Measurements from ENCODE around the gene TNNC2.
"Not testable (repeated sequence)": the region's sequence is repeated elsewhere in the genome, so short reads cannot be mapped to it uniquely, and the experiment has no call there.

TNNC2 gene

DNA sequence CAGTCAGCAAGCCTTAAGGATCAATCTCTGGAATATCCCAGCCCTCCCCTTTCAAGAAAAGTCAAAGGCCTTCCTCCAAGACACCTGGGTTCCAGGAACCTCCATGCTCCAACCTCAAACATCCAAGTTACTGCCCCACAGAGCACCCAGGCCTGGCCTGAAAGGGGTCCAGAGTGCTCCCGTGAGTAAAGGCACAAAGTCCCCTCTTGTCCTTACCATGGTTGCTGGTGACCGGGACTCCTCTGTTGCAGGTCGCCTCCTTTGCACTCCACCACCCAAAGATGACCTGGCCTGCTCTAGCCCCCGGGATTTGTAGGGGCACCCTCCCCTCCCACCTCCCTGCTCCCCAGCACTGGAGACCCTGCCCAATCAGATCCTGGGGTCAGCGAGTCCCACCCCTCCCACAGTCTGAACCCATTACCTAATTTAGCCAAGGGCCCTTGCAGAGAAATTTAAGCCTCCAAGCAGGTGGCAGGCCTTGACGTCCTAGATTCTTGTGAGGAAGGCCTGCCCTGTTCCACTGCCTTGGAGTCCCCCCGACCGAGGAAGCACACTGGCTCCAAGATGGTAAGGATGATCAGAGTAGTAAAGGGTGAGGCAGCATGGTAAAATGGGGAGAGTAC lies at the start of gene TNNC2:
TNNC2 (minus strand) TSS at position 283 of the 623 bp plus-strand sequence; CDS start at position 219, 64 bp downstream.
- no peak for DNase-seq (ENCODE audit: low read depth in 2 of 2, low spot score in 1 of 2)

DNA sequence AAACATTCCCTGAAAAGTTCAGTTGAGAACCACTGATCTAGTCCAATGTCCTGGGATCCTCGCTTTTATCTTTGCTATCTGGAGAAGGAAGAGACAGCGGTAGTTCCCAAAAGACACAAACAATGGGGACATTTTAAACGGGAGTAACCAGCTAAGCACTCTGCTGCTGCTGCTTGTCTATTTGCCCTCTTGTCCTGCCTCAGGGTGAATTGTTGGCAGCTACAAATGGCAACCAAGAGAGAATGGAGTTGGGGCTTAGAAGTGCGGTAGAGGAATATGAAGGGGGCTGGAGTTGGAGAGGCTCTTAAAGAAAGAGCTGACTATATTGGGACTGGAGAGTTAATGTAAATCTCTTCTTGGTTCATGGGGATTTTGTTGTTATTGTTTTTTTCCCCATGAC lies 47.5 kb upstream of the TNNC2 start:
- no peak for DNase-seq (ENCODE audit: low read depth in 2 of 2, low spot score in 1 of 2)

DNA sequence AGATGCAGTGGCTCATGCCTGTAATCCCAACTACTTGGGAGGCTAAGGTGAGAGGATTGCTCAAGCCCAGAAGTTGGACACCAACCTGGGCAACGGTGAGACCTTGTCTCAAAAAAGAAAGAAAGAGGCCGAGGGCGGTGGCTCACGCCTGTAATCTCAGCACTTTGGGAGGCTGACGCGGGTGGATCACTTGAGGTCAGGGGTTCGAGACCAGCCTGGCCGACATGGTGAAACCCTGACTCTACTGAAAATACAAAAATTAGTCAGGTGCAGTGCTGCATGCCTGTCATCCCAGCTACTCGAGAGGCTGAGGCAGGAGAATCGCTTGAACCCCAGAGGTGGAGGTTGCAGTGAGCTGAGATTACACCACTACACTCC lies 47.0 kb upstream of the TNNC2 start:
- DNase-seq (ENCODE audit: low read depth in 2 of 2, low spot score in 1 of 2): not testable (repeated sequence)

DNA sequence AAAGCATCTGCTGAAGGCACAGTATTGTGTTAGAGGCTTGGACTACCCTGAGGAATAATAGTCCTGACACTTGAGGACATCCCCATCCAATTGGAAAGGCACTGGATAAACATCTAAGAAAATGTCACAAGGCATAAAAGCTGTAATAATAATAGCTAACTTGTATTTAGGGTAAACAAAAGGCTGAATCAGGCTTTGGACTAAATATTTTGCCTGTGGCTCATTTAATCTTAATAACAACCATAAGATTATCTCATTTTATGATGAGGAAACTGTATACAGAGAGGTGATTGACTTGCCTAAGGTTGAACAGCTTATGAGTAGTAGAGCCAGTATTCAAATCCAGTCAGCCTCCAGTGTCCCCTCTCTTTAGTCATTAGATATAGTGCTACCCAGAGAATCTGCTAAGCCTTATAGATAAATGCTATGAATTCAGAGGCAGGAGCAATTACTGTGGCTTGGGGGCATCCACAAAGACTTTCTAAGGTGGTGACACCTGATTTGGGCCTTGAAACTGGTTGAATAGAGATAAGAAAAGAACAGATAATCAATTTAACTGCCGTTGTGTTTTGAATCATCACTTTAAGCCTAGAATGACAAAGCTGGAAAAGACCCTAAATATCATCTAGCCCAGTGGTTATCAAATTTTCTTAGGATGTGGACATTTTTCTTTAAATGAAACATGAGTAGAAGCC lies 46.4 kb upstream of the TNNC2 start:
- no peak for DNase-seq (ENCODE audit: low read depth in 2 of 2, low spot score in 1 of 2)

DNA sequence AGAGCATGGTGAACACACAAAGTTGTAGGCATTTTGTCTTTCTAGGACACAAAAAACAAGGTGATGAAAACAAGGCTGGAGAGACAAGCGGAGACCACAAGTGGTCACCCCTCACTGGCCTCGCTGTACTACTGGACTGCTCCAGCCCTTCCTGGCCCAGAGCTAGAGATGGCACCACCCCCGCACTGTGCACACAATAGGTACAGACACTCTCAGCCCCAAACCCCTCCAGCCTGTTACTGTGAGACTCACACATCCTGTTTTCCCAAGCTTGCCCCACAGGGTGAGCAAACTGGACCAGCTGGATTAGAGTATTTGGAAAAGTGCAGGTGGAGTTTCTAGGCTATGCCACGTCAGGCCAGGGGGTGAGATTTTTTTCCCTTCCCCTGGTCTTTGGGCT lies 45.5 kb upstream of the TNNC2 start:
- DNase-seq (ENCODE audit: low read depth in 2 of 2, low spot score in 1 of 2): no peak

DNA sequence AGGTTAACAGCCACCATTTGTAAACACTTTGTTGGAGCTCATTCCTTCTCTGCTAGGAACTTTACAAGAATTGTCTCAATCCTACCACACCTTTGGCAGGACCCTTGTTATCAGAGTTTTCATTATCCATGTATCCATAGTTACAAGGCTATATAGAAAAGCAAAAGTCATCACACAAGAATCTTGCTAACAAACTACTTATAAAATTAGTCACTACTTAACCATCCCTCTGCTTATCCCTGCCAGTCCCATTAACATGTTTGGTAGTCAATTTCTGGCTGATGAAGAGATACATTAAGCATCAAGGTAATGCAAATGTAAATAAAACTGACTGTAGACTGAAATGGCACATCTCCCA lies 40.7 kb upstream of the TNNC2 start:
- no peak for DNase-seq (ENCODE audit: low read depth in 2 of 2, low spot score in 1 of 2)

DNA sequence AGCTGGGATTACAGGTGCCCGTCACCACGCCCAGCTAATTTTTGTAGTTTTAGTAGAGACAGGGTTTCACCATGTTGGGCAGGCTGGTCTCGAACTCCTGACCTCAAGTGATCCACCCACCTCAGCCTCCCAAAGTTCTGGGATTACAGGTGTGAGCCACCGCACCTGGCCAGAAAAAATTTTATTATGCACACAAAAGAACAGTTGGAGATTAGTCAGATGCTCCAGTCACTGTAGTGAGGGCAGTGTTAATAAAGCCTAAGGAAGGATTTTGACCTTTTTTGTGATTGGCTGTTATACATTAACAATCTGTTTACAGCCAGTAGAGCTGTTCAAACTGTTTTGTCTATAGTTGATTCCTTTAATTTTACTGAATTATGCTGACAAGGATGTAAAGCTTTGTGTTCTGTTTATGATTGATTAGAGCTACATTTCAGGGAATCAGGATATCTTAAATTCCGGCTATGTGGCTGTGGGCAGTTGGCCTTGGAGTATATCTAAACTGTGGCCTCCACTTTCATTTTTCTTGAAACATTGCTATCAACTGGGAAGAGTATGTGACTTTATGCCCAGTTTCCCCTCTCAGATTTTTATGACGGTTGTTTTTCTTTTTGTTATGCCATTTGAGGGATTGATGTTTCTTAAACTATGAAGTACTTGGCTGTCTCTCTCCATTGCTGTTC lies 40.2 kb upstream of the TNNC2 start:
- no peak for DNase-seq (ENCODE audit: low read depth in 2 of 2, low spot score in 1 of 2)

DNA sequence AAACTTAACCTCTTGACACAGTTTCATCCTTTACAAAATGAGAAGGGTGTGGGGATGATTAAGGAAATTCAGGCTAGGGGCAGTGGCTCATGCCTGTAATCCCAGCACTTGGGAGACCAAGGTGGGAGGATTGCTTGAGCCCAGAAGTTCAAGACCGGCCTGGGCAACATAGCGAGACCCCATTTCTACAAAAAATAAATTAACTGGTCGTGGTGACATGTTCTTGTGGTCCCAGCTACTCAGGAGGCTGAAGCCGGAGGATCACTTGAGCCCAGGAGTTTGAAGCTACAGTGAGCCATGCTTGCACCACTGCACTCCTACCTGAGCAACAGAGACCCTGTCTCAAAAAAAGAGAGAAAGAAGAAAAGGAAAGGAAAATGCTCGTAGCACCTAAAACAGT lies 39.3 kb upstream of the TNNC2 start:
- DNase-seq (ENCODE audit: low read depth in 2 of 2, low spot score in 1 of 2): no peak

DNA sequence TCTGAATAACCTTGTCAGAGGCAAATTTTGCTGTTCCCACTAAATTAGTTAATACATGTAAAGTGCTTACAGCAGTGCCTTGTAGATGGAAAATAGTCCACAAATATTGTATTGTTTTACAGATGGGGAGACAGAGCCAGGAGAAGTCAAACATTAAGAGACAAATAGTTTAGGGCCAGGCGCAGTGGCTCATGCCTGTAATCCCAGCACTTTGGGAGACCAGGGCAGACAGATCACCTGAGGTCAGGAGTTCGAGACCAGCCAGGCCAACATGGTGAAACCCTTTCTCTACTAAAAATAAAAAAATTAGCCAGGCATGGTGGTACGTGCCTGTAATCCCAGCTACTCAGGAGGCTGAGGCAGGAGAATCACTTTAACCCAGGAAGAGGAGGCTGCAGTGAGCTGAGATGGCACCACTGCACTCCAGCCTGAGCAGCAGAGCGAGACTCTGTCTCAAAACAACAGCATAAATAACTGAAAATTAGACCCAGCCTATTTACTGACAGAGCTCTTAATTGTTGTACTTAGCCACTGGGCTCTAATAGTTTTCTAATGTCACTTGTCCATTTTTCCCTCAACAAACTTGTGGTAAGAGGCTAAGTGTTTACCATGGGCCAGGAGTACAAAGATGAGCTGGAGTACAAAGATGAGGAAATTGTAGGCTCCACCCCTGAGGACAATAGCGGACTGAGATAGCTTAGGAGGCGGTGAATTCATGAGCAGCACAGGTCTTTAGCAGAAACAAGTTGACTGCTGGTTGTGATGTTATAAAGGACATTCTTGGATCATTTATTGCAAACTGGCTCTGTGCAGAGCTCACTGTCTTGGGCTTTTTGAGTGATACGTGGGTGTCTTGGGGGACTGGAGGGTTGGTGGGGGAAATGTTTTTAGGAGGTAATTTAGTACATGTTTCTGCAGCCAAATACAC lies 36.7 kb upstream of the TNNC2 start:
- no peak for DNase-seq (ENCODE audit: low read depth in 2 of 2, low spot score in 1 of 2)

DNA sequence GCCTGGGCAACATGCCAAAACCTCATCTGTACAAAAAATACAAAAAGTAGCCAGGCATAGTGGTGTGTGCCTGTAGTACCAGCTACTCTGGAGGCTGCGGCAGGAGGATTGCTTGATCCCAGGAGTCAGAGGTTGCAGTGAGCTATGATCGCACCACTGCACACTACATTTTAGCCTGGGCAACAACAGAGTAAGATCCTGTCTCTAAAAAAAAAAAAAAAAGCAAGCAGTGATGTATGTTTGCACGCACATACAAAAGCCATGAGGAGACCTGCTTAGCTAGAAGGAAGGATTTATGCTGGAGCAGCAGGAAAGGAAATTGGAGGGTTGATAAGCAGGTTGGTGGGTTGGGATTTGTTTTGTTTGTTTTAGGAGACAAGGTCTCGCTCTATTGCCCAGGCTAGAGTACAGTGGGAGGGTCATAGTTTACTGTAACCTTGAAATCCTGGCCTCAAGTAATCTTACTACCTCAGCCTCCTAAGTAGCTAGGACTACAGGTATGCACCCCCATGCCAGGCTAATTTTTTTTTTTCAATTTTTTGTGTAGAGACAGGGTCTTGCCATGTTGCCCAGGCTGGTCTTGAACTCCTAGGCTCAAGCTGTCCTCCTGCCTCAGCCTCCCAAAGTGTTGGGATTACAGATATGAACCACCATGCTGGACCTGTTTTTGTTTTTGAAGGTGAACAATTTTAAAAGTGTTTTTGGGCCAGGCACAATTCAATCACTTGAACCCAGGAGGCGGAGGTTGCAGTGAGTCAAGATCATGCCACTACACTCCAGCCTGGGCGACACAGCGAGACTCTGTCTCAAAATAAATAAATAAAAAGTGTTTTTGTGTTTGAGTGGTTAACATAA lies 34.3 kb upstream of the TNNC2 start:
- no peak for DNase-seq (ENCODE audit: low read depth in 2 of 2, low spot score in 1 of 2)

DNA sequence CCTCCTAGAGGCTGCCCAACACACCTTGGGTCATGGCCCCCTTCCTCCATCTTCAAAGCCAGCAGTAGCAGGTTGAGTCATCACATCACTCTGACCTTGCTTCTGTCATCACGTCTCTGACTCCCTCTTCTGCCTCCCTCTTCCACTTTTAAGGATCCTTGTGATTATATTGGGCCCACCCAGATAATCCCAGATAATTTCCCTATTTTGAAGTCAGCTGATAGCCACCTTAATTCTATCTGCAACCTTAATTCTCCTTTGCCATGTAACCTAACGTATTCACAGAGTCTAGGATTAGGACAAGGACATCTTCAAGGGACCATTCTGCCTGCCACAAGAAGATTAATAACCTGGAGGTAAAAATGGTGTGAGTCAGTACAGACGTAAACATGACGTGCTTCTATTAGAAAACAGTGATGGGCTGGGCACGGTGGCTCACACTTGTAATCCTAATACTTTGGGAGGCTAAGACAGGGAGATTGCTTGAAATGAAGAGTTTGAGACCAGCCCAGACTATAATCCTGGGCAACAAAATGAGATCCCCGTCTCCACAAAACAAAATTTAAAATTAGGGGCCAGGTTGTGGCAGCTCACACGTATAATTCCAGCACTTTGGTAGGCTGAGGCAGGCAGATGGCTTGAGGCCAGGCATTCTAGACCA lies 33.6 kb upstream of the TNNC2 start:
- DNase-seq (ENCODE audit: low read depth in 2 of 2, low spot score in 1 of 2): no peak

DNA sequence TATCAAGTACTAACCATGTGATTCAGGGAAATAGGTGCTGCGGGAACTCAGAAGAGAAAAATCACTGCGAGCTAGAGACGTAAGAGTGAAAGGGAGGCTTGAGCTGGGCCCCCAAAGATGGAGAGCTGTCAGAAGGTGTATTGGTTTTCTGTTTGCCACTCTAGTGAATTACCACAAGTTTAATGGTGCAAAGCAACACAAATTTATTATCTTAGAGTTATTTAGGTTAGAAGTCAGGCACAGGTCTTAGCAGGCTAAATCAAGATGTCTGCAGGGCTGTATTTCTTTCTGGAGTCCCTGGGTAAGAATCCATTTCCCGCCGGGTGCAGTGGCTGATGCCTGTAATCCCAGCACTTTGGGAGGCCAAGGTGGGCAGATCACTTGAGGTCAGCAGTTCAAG lies 32.8 kb upstream of the TNNC2 start:
- no peak for DNase-seq (ENCODE audit: low read depth in 2 of 2, low spot score in 1 of 2)

DNA sequence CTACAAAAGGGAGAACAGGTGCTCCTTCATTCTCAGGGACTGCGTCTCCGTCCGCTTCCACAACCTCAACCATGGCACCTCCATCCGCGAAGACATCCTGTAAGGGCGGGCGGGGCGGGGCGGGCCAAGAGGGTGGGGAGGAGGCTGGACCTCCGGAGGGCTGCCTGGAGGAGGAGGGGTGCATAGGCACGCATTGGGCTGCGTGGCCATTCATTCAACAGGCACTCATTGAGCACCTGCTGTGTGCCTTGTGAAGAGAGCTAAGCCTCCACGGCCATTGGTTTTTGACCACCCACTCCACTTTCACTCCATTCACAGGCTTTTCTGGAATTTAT lies 30.7 kb upstream of the TNNC2 start:
- DNase-seq (ENCODE audit: low read depth in 2 of 2, low spot score in 1 of 2): peak in 1 of 2 donors; percentile 8

DNA sequence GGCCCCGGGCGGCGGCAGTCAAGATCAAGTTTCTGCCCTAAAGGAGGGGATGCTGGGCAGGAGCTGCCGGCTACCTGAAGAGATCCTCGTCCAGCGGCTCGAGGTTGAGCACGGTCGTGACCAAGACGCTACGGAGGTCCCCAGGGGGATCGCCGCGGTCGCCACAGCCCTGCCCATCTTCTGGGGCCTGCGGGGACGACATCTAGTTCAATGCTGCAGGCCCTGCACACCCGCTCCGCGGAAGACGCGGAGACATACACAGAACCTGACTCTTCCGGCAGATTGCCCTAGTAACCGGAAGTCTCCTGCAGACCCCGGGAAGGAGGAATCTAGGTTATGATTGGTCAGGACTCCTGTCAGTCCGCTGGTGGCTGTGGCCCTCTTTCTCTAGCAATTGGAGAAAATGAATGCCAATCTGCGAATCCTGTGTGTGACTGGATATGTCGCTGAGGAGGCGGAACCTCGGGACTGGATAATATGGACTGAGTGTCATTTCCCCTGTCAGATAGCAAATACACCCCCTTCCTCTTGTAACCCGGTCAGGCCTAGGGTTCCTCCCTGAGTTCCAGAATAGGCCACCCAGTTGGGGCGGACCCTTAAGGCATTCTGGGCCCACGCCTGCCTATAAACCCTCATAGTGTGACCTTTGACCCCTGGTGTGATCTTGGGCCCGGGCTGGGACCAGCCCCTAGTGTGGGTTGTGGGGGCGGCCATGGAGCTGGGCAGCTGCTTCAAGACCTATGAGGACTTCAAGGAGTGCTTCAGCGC lies 30.2 kb upstream of the TNNC2 start, which contains the start of the genes ACOT8 and ZSWIM3:
ACOT8 (minus strand) TSS at position 279 of the 768 bp plus-strand sequence; CDS start at position 202, 77 bp downstream.
ZSWIM3 (plus strand) TSS at position 501 of the 768 bp plus-strand sequence; CDS start at position 713, 212 bp downstream.
- peak; percentile 59 to 79 for DNase-seq (ENCODE audit: low read depth in 2 of 2, low spot score in 1 of 2)

DNA sequence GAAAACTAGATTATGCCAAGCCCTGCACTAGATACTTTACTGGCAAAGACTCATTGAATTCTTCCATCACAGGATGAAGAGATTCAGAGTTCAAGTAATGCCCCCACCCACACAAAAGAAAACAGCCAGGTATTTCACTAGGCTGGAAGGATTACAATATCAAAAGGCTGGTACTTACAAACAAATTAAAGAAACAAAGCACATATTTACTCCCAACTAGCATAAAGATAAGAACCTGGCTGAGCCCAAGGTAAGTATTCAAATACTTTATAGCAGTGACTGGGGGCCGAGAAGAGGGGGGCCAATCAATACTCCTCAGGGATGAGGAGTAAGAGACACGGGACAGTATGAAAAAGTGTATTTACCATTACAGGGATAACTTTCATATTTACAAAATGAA lies 26.4 kb upstream of the TNNC2 start:
- DNase-seq (ENCODE audit: low read depth in 2 of 2, low spot score in 1 of 2): no peak

DNA sequence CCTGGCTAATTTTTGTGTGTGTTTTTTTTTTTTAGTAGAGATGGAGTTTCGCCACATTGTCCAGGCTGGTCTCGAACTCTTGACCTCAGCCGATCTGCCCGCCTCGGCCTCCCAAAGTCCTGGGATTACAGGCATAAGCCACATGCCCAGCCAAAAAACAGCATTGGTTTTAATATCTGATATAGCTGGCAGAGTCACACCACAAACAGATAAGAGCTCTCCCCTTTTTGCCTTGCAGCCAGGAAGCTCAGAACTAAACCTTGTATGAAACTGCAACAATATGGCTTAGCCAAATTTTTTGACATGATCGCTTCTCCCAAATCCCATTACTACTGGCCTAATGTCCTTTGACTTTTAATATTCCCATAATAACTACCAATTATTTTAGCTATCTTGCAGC lies 25.2 kb upstream of the TNNC2 start:
- no peak for DNase-seq (ENCODE audit: low read depth in 2 of 2, low spot score in 1 of 2)

DNA sequence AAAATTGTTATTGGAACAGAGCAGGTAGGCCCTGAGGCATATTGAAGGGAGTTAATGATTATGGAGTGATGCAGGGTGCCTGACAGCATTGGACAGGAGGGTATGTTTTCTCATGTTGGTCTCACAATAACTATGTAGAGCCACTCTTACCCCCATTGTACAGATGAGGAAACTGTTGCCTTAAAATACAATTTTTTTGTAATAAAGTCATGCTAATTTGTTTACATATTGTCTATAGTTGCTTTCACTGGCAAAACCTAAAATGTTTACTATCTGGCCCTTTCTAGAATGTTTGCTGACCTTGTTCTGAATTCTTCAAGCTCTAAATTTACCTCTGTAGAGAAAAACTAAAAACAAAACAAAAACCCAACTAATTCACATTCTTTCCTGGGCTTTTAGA lies 24.4 kb upstream of the TNNC2 start:
- no peak for DNase-seq (ENCODE audit: low read depth in 2 of 2, low spot score in 1 of 2)

DNA sequence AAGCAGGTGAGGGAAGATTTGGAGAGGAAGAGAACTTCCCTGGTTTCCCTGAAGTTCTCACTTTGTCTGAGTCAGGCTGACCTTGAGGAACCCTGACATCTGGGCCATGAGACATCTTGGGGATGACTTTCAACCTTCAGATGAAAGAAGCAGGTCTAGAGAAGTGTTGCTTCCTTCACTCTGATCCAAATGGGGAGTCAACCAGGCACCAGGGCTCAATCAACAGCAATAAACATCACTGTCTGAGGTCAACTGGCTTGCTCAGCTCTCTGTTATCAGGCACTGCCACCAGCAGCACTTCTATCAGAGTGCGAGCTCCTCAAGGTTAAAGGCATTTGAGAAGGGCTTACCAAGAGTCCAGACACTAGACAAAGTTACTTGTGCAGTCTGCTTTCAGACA lies 23.8 kb upstream of the TNNC2 start:
- DNase-seq (ENCODE audit: low read depth in 2 of 2, low spot score in 1 of 2): no peak

DNA sequence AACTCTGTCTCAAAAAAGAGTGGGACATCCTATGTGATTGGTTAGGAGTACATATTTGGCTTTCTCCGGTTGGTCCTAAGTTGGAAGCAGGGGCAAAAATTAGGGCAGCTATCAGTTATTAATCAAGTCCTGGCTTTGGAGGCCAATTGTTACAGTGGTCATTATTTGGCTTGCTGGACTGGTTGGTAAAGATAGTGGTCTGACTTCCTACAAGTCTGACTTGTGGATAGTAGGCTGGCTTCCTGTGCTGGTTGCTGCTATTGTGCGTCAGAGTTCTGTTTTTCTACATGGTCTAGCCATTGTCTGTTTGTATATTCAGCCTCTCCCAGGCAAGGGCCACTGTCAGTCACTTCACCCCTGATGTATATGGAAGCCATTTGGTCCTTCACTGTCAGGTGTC lies 23.1 kb upstream of the TNNC2 start:
- DNase-seq (ENCODE audit: low read depth in 2 of 2, low spot score in 1 of 2): no peak

Measured in stimulated activated CD8-positive, alpha-beta memory T cell treated with anti-CD3 and anti-CD28 coated beads, Interleukin-4, amount 100 ng/mL, for 1 hour (primary cell).